Measurements from ENCODE around the gene PLXNA4. TPM values are rescaled to one million over a fixed set of nuclear protein-coding genes. Genes with fewer than 3 reads are reported as not detected.
A peak's percentile ranks its signal among the peaks of the same experiment; 100 is the strongest.

PLXNA4 gene
- total RNA-seq, 2 donors from 2014 or later, result 1.4 to 2.3 TPM

DNA sequence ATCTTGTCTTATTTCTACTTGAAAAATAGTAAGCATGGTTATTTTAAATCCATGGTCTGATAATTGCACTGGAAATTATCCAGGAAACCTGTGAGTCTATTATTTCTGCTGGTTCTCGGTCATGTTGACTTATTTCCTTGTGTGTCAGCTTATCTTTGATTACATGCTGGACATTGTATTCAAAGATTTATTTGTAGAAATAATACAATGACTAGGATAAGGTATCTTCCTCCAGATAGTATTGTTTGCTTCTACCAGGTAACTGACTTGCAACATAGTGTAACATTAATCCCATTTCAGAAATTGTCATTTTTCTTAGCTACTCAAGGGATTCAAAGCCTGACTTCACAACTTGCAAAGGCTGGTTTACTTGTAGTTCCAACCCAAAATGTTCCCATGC lies 33.4 kb downstream of the PLXNA4 start:
- H3K36me3 Mint-ChIP-seq (ENCODE audit: low read depth), result no peaks in the 10 kb centered on the region
- H3K4me1 Mint-ChIP-seq, result no peaks in the 10 kb centered on the region
- H3K27ac Mint-ChIP-seq, result no peak overlapping the region
- no peak for ATAC-seq (replicated peaks)
- H3K27me3 Mint-ChIP-seq, result peaks cover 8% of the 10 kb centered on the region
- peaks cover 5% of the 10 kb centered on the region for H3K9me3 Mint-ChIP-seq
- H3K4me3 Mint-ChIP-seq, result no peak overlapping the region

DNA sequence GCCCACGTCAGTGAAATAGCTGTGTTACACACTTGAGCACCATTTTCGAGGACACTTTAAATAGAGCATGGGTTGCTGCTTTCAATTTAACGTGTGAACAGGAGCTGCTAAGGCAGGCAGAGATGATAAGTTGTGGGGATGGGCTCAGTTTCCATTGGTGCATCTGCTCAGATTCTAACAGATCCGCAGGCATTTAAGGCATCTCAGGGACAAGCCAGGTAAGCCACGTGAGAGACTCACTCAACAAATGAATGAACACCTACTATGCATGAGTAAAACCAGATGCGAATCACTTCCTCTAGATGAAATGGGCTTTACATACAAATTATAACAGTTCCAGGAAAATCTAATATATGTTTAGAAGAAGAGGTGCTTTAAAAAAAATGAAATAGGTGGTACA lies 34.6 kb downstream of the PLXNA4 start:
- Mint-ChIP-seq H3K36me3 (ENCODE audit: low read depth) (no peaks in the 10 kb centered on the region), H3K4me3 (no peak overlapping the region), H3K27ac (no peak overlapping the region), H3K27me3 (peaks cover 4% of the 10 kb centered on the region), H3K4me1 (peaks cover 4% of the 10 kb centered on the region), H3K9me3 (peaks cover 5% of the 10 kb centered on the region)
- peak; percentile 24 for ATAC-seq (replicated peaks)

GRCh38 chr7:132537456-132538145 lies 38.7 kb downstream of the PLXNA4 start:
- H3K27ac Mint-ChIP-seq, result no peak overlapping the region
- ATAC-seq (replicated peaks), result peak; percentile 26
- H3K4me3 Mint-ChIP-seq, result no peak overlapping the region
- no peaks in the 10 kb centered on the region for H3K36me3 Mint-ChIP-seq (ENCODE audit: low read depth)
- peaks cover 2% of the 10 kb centered on the region for H3K9me3 Mint-ChIP-seq
- H3K27me3 Mint-ChIP-seq, result no peaks in the 10 kb centered on the region
- H3K4me1 Mint-ChIP-seq, result peaks cover 7% of the 10 kb centered on the region

GRCh38 chr7:132536654-132537395 lies 39.4 kb downstream of the PLXNA4 start:
- Mint-ChIP-seq H3K9me3 (peaks cover 4% of the 10 kb centered on the region), H3K4me3 (no peak overlapping the region), H3K27me3 (no peaks in the 10 kb centered on the region), H3K36me3 (ENCODE audit: low read depth) (no peaks in the 10 kb centered on the region), H3K27ac (no peak overlapping the region), H3K4me1 (peaks cover 10% of the 10 kb centered on the region)
- ATAC-seq (replicated peaks), result no peak

DNA sequence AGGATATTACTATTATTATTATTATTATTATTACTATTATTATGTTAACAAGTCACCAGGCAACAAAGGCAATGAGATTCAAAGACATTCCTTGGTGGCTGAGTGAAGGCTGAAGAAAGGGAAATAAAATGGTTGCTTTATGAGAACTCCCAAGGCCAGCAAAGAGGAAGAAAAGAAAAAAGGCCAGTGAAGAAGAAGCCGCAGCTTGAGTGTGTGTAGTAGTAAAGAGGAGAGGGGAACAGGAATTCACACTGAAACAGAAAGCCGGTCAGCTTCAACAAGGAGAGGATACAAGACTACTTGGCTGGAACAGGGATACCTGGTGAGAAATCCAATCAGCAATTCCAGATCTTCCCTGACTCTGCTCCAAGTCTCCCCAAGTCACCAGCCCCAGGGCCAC lies 42.4 kb downstream of the PLXNA4 start:
- H3K4me3 Mint-ChIP-seq, result no peak overlapping the region
- no peak overlapping the region for H3K27ac Mint-ChIP-seq
- H3K4me1 Mint-ChIP-seq, result peaks cover 10% of the 10 kb centered on the region
- no peaks in the 10 kb centered on the region for H3K36me3 Mint-ChIP-seq (ENCODE audit: low read depth)
- H3K9me3 Mint-ChIP-seq, result peaks cover 4% of the 10 kb centered on the region
- H3K27me3 Mint-ChIP-seq, result no peaks in the 10 kb centered on the region
- no peak for ATAC-seq (replicated peaks)

- Mint-ChIP-seq H3K9me3 (peaks cover 4% of the 10 kb centered on the region), H3K27me3 (peaks cover 4% of the 10 kb centered on the region), H3K4me1 (peaks cover 7% of the 10 kb centered on the region), H3K27ac (no peak overlapping the region), H3K4me3 (peak overlapping the region; percentile 29), H3K36me3 (ENCODE audit: low read depth) (no peaks in the 10 kb centered on the region)
- ATAC-seq (replicated peaks), result no peak
Measured at GRCh38 chr7:132532281-132532680, 44.0 kb downstream of the PLXNA4 start.

- peak overlapping the region; percentile 29 for H3K4me3 Mint-ChIP-seq
- H3K9me3 Mint-ChIP-seq, result peaks cover 4% of the 10 kb centered on the region
- peaks cover 8% of the 10 kb centered on the region for H3K4me1 Mint-ChIP-seq
- ATAC-seq (replicated peaks), result peak; percentile 15
- no peak overlapping the region for H3K27ac Mint-ChIP-seq
- no peaks in the 10 kb centered on the region for H3K36me3 Mint-ChIP-seq (ENCODE audit: low read depth)
- H3K27me3 Mint-ChIP-seq, result peaks cover 4% of the 10 kb centered on the region
Measured at GRCh38 chr7:132531562-132531961, 44.7 kb downstream of the PLXNA4 start.

GRCh38 chr7:132528695-132529094 lies 47.6 kb downstream of the PLXNA4 start:
- H3K27me3 Mint-ChIP-seq, result peaks cover 4% of the 10 kb centered on the region
- ATAC-seq (replicated peaks), result peak; percentile 67
- H3K9me3 Mint-ChIP-seq, result peaks cover 4% of the 10 kb centered on the region
- peaks cover 17% of the 10 kb centered on the region for H3K4me1 Mint-ChIP-seq
- H3K4me3 Mint-ChIP-seq, result no peak overlapping the region
- H3K36me3 Mint-ChIP-seq (ENCODE audit: low read depth), result no peaks in the 10 kb centered on the region
- H3K27ac Mint-ChIP-seq, result no peak overlapping the region

GRCh38 chr7:132527467-132528410 lies 48.5 kb downstream of the PLXNA4 start:
- Mint-ChIP-seq H3K4me1 (peaks cover 19% of the 10 kb centered on the region), H3K36me3 (ENCODE audit: low read depth) (no peaks in the 10 kb centered on the region), H3K27ac (no peak overlapping the region), H3K27me3 (peaks cover 4% of the 10 kb centered on the region), H3K4me3 (no peak overlapping the region), H3K9me3 (peaks cover 3% of the 10 kb centered on the region)
- ATAC-seq (replicated peaks), result no peak

DNA sequence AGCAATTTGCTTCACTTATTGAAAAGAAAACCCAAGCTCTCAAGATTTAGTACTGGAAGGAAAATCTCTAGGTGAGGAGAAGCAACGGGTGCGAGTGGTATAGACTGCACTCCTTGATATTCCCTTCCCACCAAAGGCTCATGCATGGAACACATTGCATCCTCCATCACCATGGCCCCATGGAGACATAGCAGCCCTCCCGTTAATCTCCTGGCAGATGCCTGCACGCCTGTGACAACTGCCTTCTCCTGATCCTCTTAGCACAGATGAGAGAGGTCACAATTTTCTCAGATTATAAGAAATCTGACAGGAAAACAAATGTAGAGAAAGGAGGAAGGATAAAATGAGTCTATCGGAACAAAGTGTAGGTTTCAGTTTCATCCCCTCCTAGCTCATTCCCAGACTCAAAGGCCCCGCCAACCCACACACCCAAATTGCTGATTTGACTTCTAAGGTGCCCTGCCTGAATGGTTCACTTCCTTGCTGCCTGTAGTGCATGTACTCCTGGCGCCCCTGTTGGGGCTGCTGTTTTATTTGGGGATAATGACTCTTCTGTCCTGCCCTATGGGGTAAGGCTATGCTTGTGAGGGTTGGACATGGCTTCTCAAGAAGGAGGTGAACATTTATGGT lies 50.0 kb downstream of the PLXNA4 start:
- no peaks in the 10 kb centered on the region for H3K9me3 Mint-ChIP-seq
- H3K36me3 Mint-ChIP-seq (ENCODE audit: low read depth), result no peaks in the 10 kb centered on the region
- ATAC-seq (replicated peaks), result peak; percentile 81
- peak overlapping the region; percentile 34 for H3K27ac Mint-ChIP-seq
- peaks cover 4% of the 10 kb centered on the region for H3K27me3 Mint-ChIP-seq
- peaks cover 15% of the 10 kb centered on the region for H3K4me1 Mint-ChIP-seq
- peak overlapping the region; percentile 36 for H3K4me3 Mint-ChIP-seq

- Mint-ChIP-seq H3K9me3 (no peaks in the 10 kb centered on the region), H3K4me1 (peaks cover 11% of the 10 kb centered on the region), H3K27ac (no peak overlapping the region), H3K4me3 (no peak overlapping the region), H3K36me3 (ENCODE audit: low read depth) (no peaks in the 10 kb centered on the region), H3K27me3 (no peaks in the 10 kb centered on the region)
- no peak for ATAC-seq (replicated peaks)
Measured at GRCh38 chr7:132521423-132521822, 54.8 kb downstream of the PLXNA4 start.

GRCh38 chr7:132520591-132521280 lies 55.5 kb downstream of the PLXNA4 start:
- Mint-ChIP-seq H3K27me3 (no peaks in the 10 kb centered on the region), H3K36me3 (ENCODE audit: low read depth) (no peaks in the 10 kb centered on the region), H3K4me3 (no peak overlapping the region), H3K9me3 (no peaks in the 10 kb centered on the region), H3K27ac (no peak overlapping the region), H3K4me1 (peaks cover 6% of the 10 kb centered on the region)
- ATAC-seq (replicated peaks), result no peak

- peak; percentile 70 for ATAC-seq (replicated peaks)
- Mint-ChIP-seq H3K27me3 (no peaks in the 10 kb centered on the region), H3K27ac (no peak overlapping the region), H3K36me3 (ENCODE audit: low read depth) (no peaks in the 10 kb centered on the region), H3K9me3 (no peaks in the 10 kb centered on the region), H3K4me3 (no peak overlapping the region), H3K4me1 (peaks cover 6% of the 10 kb centered on the region)
Measured at GRCh38 chr7:132519936-132520335, 56.3 kb downstream of the PLXNA4 start.

DNA sequence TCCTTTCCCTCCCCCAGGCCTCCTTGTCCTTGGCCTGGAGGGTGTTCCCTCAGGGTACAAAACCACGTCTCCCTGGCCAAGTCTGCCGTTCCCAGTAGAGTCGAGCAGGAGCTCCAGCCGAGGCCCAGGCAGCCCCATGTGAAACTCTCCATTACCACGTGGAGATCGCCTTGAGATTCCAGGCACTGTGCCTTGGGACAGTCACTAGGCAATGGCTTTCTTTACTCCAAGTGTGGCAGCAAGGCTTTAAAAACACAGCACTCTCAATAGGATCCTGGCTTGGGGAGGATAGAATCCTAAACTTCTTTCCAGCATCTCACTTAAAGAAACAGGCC lies 57.5 kb downstream of the PLXNA4 start:
- no peak overlapping the region for H3K27ac Mint-ChIP-seq
- no peaks in the 10 kb centered on the region for H3K36me3 Mint-ChIP-seq (ENCODE audit: low read depth)
- ATAC-seq (replicated peaks), result no peak
- H3K27me3 Mint-ChIP-seq, result no peaks in the 10 kb centered on the region
- peaks cover 5% of the 10 kb centered on the region for H3K4me1 Mint-ChIP-seq
- H3K9me3 Mint-ChIP-seq, result no peaks in the 10 kb centered on the region
- no peak overlapping the region for H3K4me3 Mint-ChIP-seq

Data from activated T-helper 17 cell treated with anti-CD3 and anti-CD28 coated beads, Interleukin-2, amount 50 U/mL, for 72 hours (primary cell).